ENCODE results near the gene DGKI. TPM values are rescaled to one million over a fixed set of nuclear protein-coding genes. Genes with fewer than 3 reads are reported as not detected.

The DGKI gene
- total RNA-seq, 4 donors from 2014 or later = 45.1 to 71.0 (median 48.7) TPM

- H3K9me3 ChIP-seq = no peaks in the 10 kb centered on the region
- peak overlapping the region in 1 of 3 donors; percentile 51 for H3K27ac ChIP-seq
- intact Hi-C loops (cut with DNase I) = no loop called here
- WGBS, 2 donors = 82 to 87% methylated on average over 3 of the region's 3 CpGs
- DNase-seq = no peak
- peaks cover 10 to 26% of the 10 kb centered on the region in 2 donors for H3K36me3 ChIP-seq
- H3K4me1 ChIP-seq = peaks cover 19 to 33% of the 10 kb centered on the region in 2 donors
- no peak overlapping the region for H3K4me3 ChIP-seq (replicated peaks in 1 of 3)
- TF ChIP-seq CTCF (IDR thresholded peaks at IDR 0.05) = no peak
- TF ChIP-seq POLR2A (IDR thresholded peaks at IDR 0.05) = no peak
- H3K27me3 ChIP-seq = no peaks in the 10 kb centered on the region
These were observed 43.7 kb upstream of the DGKI start for GRCh38 chr7:137890449-137890921.

GRCh38 chr7:137888241-137888640 is 41.5 kb upstream of the DGKI start:
- H3K27me3 ChIP-seq = no peaks in the 10 kb centered on the region
- TF ChIP-seq CTCF (IDR thresholded peaks at IDR 0.05) (no peak), POLR2A (IDR thresholded peaks at IDR 0.05) (no peak)
- intact Hi-C loops (cut with DNase I) = loop anchor here (5.0 kb wide), 1 partner anchor 236 kb away; no protein-coding TSS in a partner anchor
- peak overlapping the region in 1 of 3 donors; percentile 41 for H3K27ac ChIP-seq
- peaks cover 19 to 30% of the 10 kb centered on the region in 2 donors for H3K4me1 ChIP-seq
- H3K36me3 ChIP-seq = peaks cover 21 to 38% of the 10 kb centered on the region in 2 donors
- 76 to 86% methylated on average over 2 of the region's 2 CpGs for WGBS, 2 donors
- H3K9me3 ChIP-seq = no peaks in the 10 kb centered on the region
- DNase-seq = no peak
- no peak overlapping the region for H3K4me3 ChIP-seq (replicated peaks in 1 of 3)

GRCh38 chr7:137886746-137887145 is 40.0 kb upstream of the DGKI start:
- Histone ChIP-seq H3K27me3 (no peaks in the 10 kb centered on the region), H3K36me3 (peaks cover 34 to 45% of the 10 kb centered on the region in 2 donors), H3K4me3 (replicated peaks in 1 of 3) (no peak overlapping the region), H3K27ac (peak overlapping the region in 2 of 3 donors; percentile 62 to 64), H3K9me3 (no peaks in the 10 kb centered on the region), H3K4me1 (peaks cover 19 to 30% of the 10 kb centered on the region in 2 donors)
- WGBS, 2 donors = 57 to 84% methylated on average over 2 of the region's 2 CpGs
- TF ChIP-seq CTCF (IDR thresholded peaks at IDR 0.05) (no peak), POLR2A (IDR thresholded peaks at IDR 0.05) (no peak)
- intact Hi-C loops (cut with DNase I) = loop anchor here (5.0 kb wide), 1 partner anchor 234 kb away; no protein-coding TSS in a partner anchor
- DNase-seq = no peak

- peaks cover 17 to 27% of the 10 kb centered on the region in 2 donors for H3K4me1 ChIP-seq
- intact Hi-C loops (cut with DNase I) = loop anchor here (5.0 kb wide), 1 partner anchor 234 kb away; no protein-coding TSS in a partner anchor
These were observed 39.5 kb upstream of the DGKI start for GRCh38 chr7:137886281-137886680.

More at GRCh38 chr7:137886281-137886680, 39.5 kb upstream of the DGKI start:
- Histone ChIP-seq H3K36me3 (peaks cover 38 to 48% of the 10 kb centered on the region in 2 donors), H3K27me3 (no peaks in the 10 kb centered on the region), H3K4me3 (replicated peaks in 1 of 3) (no peak overlapping the region), H3K27ac (peak overlapping the region; percentile 47 to 64 (median 62)), H3K9me3 (no peaks in the 10 kb centered on the region)
- WGBS, 2 donors = 42% methylated on average over 3 of the region's 3 CpGs
- peak; percentile 21 to 26 for DNase-seq
- TF ChIP-seq CTCF (IDR thresholded peaks at IDR 0.05) (no peak), POLR2A (IDR thresholded peaks at IDR 0.05) (no peak)

Data from thyroid gland (tissue), 4 donors.